ENCODE results near the gene NEK11.
"Not testable (repeated sequence)": the region's sequence is repeated elsewhere in the genome, so short reads cannot be mapped to it uniquely, and the experiment has no call there.

- not testable (repeated sequence) for TF ChIP-seq CTCF (conservative IDR thresholded peaks at IDR 0.05; ENCODE audit: low read length); EZH2phosphoT487 (IDR thresholded peaks at IDR 0.05; ENCODE audit: borderline replicate concordance)
These were observed 15.8 kb downstream of the NEK11 start for GRCh38 chr3:131042271-131042985.

Data from Loucy (cell line).